HEK293 (cell line): ENCODE results near the gene ZNF184.
A peak's percentile ranks its signal among the peaks of the same experiment; 100 is the strongest.

Experiments
- ATF2 ChIP-seq: fragments of 450-650 bp; formaldehyde crosslinking; IDR thresholded peaks from 2 replicates; pipeline ENCODE4 v1.5.1; 2016; ENCODE audit warnings: missing biosample characterization, missing genetic modification characterization, low read depth
- BCL11A ChIP-seq: fragments of 450-650 bp; formaldehyde crosslinking; IDR thresholded peaks from 2 replicates; pipeline ENCODE4 v1.5.1; 2016; ENCODE audit warnings: low read depth, missing biosample characterization, missing genetic modification characterization
- GFI1B ChIP-seq: fragments of 450-650 bp; formaldehyde crosslinking; IDR thresholded peaks from 2 replicates; pipeline ENCODE4 v1.5.1; 2016; ENCODE audit warnings: missing biosample characterization, missing genetic modification characterization
- GLI2 ChIP-seq: fragments of 450-650 bp; formaldehyde crosslinking; IDR thresholded peaks from 2 replicates; pipeline ENCODE4; 2017; ENCODE audit warnings: missing biosample characterization, missing genetic modification characterization, low read depth, borderline replicate concordance
- KLF10 ChIP-seq: fragments of 450-650 bp; IDR thresholded peaks from 2 replicates; pipeline ENCODE4 v1.5.1; 2018; ENCODE audit warnings: missing biosample characterization, mild to moderate bottlenecking, missing genetic modification characterization
- KLF8 ChIP-seq: fragments of 450-650 bp; formaldehyde crosslinking; IDR thresholded peaks from 2 replicates; pipeline ENCODE4 v1.5.1; 2016; ENCODE audit warnings: missing biosample characterization, missing genetic modification characterization
- MZF1 ChIP-seq: fragments of 450-650 bp; formaldehyde crosslinking; IDR thresholded peaks from 2 replicates; pipeline ENCODE4 v1.5.1; 2017; ENCODE audit warnings: missing biosample characterization, missing genetic modification characterization, borderline replicate concordance
- PRDM6 ChIP-seq: fragments of 450-650 bp; formaldehyde crosslinking; IDR thresholded peaks from 2 replicates; pipeline ENCODE4 v1.5.1; 2017; ENCODE audit warnings: missing biosample characterization, missing genetic modification characterization
- REST ChIP-seq: fragments of 450-650 bp; formaldehyde crosslinking; IDR thresholded peaks from 2 replicates; pipeline ENCODE4 v1.5.1; 2016; ENCODE audit warnings: missing biosample characterization, missing genetic modification characterization
- SP3 ChIP-seq: fragments of 450-650 bp; formaldehyde crosslinking; IDR thresholded peaks from 2 replicates; pipeline ENCODE4 v1.5.1; 2016; ENCODE audit warnings: missing biosample characterization, missing genetic modification characterization
- TRIM28 ChIP-seq: IDR thresholded peaks from 2 replicates; pipeline ENCODE4 v1.6.1; 2011; ENCODE audit warnings: low read length, control low read depth, borderline replicate concordance
- WT1 ChIP-seq: fragments of 450-650 bp; formaldehyde crosslinking; IDR thresholded peaks from 2 replicates; pipeline ENCODE4 v1.5.1; 2016; ENCODE audit warnings: missing biosample characterization, missing genetic modification characterization
- ZBTB20 ChIP-seq: fragments of 450-650 bp; formaldehyde crosslinking; IDR thresholded peaks from 2 replicates; pipeline ENCODE4 v1.5.1; 2016; ENCODE audit warnings: missing biosample characterization, missing genetic modification characterization
- ZIC2 ChIP-seq: fragments of 450-650 bp; formaldehyde crosslinking; IDR thresholded peaks from 2 replicates; pipeline ENCODE4 v1.5.1; 2016; ENCODE audit warnings: missing biosample characterization, missing genetic modification characterization
- ZNF112 ChIP-seq: fragments of 450-650 bp; formaldehyde crosslinking; IDR thresholded peaks from 2 replicates; pipeline ENCODE4 v1.5.0; 2017; ENCODE audit warnings: missing biosample characterization, missing genetic modification characterization
- ZNF132 ChIP-seq: fragments of 450-650 bp; formaldehyde crosslinking; IDR thresholded peaks from 2 replicates; pipeline ENCODE4 v1.5.1; 2017; ENCODE audit warnings: missing biosample characterization, missing genetic modification characterization, borderline replicate concordance
- ZNF138 ChIP-seq: fragments of 450-650 bp; formaldehyde crosslinking; IDR thresholded peaks from 2 replicates; pipeline ENCODE4 v1.5.1; 2016; ENCODE audit warnings: missing biosample characterization, missing genetic modification characterization, borderline replicate concordance
- ZNF184 ChIP-seq: fragments of 450-650 bp; IDR thresholded peaks from 2 replicates; pipeline ENCODE4 v1.5.1; 2018; ENCODE audit warnings: missing biosample characterization, mild to moderate bottlenecking, missing genetic modification characterization
- ZNF426 ChIP-seq: fragments of 450-650 bp; formaldehyde crosslinking; IDR thresholded peaks from 2 replicates; pipeline ENCODE4 v1.5.1; 2017; ENCODE audit warnings: missing biosample characterization, missing genetic modification characterization, mild to moderate bottlenecking, inconsistent platforms, moderate library complexity
- ZNF549 ChIP-seq: fragments of 450-650 bp; IDR thresholded peaks from 2 replicates; pipeline ENCODE4 v1.5.1; 2018; ENCODE audit warnings: missing biosample characterization, missing genetic modification characterization, mild to moderate bottlenecking, inconsistent platforms, moderate library complexity
- ZNF558 ChIP-seq: fragments of 450-650 bp; formaldehyde crosslinking; IDR thresholded peaks from 2 replicates; pipeline ENCODE4 v1.5.1; 2016; ENCODE audit warnings: missing biosample characterization, missing genetic modification characterization
- ZNF610 ChIP-seq: fragments of 450-650 bp; formaldehyde crosslinking; IDR thresholded peaks from 2 replicates; pipeline ENCODE4 v1.5.1; 2016; ENCODE audit warnings: missing biosample characterization, missing genetic modification characterization, borderline replicate concordance
- ZNF624 ChIP-seq: fragments of 450-650 bp; formaldehyde crosslinking; IDR thresholded peaks from 2 replicates; pipeline ENCODE4 v1.5.1; 2017; ENCODE audit warnings: missing biosample characterization, missing genetic modification characterization
- ZNF76 ChIP-seq: fragments of 450-650 bp; formaldehyde crosslinking; IDR thresholded peaks from 2 replicates; pipeline ENCODE4; 2016; ENCODE audit warnings: low read depth, missing biosample characterization, missing genetic modification characterization, borderline replicate concordance
- ZNF843 ChIP-seq: fragments of 450-650 bp; formaldehyde crosslinking; IDR thresholded peaks from 2 replicates; pipeline ENCODE4 v1.5.1; 2016; ENCODE audit warnings: missing biosample characterization, missing genetic modification characterization
- TF ChIP-seq, protein P1 (sequence below): fragments of 450-650 bp; formaldehyde crosslinking; IDR thresholded peaks from 2 replicates; pipeline ENCODE4 v1.5.1; 2016; ENCODE audit warnings: missing biosample characterization, missing genetic modification characterization
- TF ChIP-seq, protein P2 (sequence below): fragments of 450-650 bp; formaldehyde crosslinking; IDR thresholded peaks from 2 replicates; pipeline ENCODE4 v1.5.1; 2016; ENCODE audit warnings: missing biosample characterization, missing genetic modification characterization, borderline replicate concordance
- TF ChIP-seq, protein P3 (sequence below): fragments of 450-650 bp; formaldehyde crosslinking; IDR thresholded peaks from 2 replicates; pipeline ENCODE4 v1.5.1; 2016; ENCODE audit warnings: missing biosample characterization, missing genetic modification characterization

The ZNF184 gene

DNA sequence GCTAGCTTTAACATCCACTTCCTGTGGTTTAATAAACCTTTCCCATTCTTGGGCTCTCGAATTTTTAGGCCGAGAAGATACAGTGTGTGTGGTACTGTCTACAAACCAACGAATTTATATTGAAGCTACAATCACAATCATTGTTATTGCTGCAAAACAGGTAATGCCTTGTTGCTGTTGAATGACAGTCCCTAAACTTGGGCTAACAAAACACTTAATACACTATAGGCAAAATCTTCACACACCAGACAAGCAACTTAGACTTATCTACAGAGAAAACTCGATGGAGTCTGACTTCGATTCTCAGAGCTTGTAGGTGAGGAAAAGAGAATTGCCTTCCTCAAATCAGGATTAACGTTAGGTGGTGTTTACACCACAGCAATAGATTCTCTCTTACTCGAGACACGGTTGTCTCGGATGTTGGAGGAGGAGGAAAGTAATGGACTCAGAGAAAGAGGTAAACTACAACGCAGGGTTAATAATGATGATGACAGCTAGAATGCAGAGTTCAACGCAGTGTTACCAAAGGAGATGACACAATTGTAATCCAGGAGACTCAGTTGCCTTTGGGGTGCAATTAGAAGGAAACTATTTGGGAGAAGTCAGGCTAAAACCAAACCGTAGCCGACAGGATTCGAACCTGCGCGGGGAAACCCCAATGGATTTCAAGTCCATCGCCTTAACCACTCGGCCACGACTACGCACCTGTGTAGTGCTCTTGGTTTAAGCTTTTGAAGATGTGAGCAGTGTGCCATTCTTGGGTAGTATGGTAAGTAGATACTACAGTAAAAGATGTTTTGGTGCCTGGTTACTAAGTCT lies 32.5 kb upstream of the ZNF184 start (continued):
- TF ChIP-seq PRDM6 (no peak; the same call in 1 of the 2 replicates), REST (peak; percentile 54; the same call in 1 of the 2 replicates), ZNF138 (no peak), ZBTB20 (tag by site-specific recombination) (peak; percentile 52), KLF8 (tag by site-specific recombination) (peak; percentile 72), MZF1 (tag by site-specific recombination) (no peak), TRIM28 (peak; percentile 98), ATF2 (tag by site-specific recombination) (peak; percentile 60), ZNF558 (tag by site-specific recombination) (peak; percentile 65), GLI2 (tag by site-specific recombination) (peak; percentile 31; the same call in 1 of the 2 replicates), ZNF132 (tag by site-specific recombination) (no peak), ZNF549 (tag by site-specific recombination) (0 out of 2 replicates have a peak, but pooled peaks have one; percentile 55), ZIC2 (tag by site-specific recombination) (peak; percentile 7; the same call in 1 of the 2 replicates), WT1 (tag by site-specific recombination) (peak; percentile 72; the same call in 1 of the 2 replicates), BCL11A (tag by site-specific recombination) (peak; percentile 93), ZNF76 (tag by site-specific recombination) (peak; percentile 46; the same call in 1 of the 2 replicates), ZNF624 (tag by site-specific recombination) (peak; percentile 74; the same call in 1 of the 2 replicates), ZNF112 (peak; percentile 86), ZNF184 (peak; percentile 70), ZNF843 (tag by site-specific recombination) (peak; percentile 67; the same call in 1 of the 2 replicates), ZNF426 (tag by site-specific recombination) (no peak), ZNF610 (tag by site-specific recombination) (0 out of 2 replicates have a peak, but pooled peaks have one; percentile 39), SP3 (tag by site-specific recombination) (no peak; the same call in 1 of the 2 replicates), KLF10 (tag by site-specific recombination) (peak; percentile 48; the same call in 1 of the 2 replicates), GFI1B (no peak)
- TF ChIP-seq, protein P1, sequence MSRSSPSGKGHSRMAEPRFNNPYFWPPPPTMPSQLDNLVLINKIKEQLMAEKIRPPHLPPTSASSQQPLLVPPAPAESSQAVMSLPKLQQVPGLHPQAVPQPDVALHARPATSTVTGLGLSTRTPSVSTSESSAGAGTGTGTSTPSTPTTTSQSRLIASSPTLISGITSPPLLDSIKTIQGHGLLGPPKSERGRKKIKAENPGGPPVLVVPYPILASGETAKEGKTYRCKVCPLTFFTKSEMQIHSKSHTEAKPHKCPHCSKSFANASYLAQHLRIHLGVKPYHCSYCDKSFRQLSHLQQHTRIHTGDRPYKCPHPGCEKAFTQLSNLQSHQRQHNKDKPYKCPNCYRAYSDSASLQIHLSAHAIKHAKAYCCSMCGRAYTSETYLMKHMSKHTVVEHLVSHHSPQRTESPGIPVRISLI (tag by site-specific recombination) = 0 out of 2 replicates have a peak, but pooled peaks have one; percentile 29
- TF ChIP-seq, protein P2, sequence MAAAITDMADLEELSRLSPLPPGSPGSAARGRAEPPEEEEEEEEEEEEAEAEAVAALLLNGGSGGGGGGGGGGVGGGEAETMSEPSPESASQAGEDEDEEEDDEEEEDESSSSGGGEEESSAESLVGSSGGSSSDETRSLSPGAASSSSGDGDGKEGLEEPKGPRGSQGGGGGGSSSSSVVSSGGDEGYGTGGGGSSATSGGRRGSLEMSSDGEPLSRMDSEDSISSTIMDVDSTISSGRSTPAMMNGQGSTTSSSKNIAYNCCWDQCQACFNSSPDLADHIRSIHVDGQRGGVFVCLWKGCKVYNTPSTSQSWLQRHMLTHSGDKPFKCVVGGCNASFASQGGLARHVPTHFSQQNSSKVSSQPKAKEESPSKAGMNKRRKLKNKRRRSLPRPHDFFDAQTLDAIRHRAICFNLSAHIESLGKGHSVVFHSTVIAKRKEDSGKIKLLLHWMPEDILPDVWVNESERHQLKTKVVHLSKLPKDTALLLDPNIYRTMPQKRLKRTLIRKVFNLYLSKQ (tag by site-specific recombination) = no peak
- TF ChIP-seq, protein P3, sequence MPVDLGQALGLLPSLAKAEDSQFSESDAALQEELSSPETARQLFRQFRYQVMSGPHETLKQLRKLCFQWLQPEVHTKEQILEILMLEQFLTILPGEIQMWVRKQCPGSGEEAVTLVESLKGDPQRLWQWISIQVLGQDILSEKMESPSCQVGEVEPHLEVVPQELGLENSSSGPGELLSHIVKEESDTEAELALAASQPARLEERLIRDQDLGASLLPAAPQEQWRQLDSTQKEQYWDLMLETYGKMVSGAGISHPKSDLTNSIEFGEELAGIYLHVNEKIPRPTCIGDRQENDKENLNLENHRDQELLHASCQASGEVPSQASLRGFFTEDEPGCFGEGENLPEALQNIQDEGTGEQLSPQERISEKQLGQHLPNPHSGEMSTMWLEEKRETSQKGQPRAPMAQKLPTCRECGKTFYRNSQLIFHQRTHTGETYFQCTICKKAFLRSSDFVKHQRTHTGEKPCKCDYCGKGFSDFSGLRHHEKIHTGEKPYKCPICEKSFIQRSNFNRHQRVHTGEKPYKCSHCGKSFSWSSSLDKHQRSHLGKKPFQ (tag by site-specific recombination) = peak; percentile 38; the same call in 1 of the 2 replicates
